NCI-H510A (cell line): ENCODE results near the gene ARHGAP4.

ENCODE experiments used
- DNase-seq: peaks from one replicate; lab custom pipeline; 2025; lab: John Stamatoyannopoulos, UW

ARHGAP4 gene

DNA sequence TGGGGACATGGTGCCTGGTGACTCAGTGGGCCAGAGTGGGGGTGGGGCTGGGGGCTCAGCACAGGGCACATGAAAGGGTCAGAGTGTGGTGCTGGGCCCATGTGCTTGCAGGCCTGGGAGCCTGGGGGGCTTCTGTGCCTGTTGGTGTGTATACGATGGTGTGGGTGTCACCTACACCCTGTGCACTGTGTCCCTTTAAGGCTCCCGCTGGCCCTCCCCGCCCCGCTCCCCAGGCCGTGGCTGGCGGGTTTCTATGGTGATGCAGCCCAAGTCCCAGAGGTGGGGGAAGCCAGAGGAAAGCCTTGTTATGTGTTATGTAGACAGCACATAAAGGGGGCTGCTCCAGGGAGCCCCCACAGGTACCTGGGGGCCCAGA, 45.6 kb downstream of the ARHGAP4 start:
- no peak for DNase-seq

DNA sequence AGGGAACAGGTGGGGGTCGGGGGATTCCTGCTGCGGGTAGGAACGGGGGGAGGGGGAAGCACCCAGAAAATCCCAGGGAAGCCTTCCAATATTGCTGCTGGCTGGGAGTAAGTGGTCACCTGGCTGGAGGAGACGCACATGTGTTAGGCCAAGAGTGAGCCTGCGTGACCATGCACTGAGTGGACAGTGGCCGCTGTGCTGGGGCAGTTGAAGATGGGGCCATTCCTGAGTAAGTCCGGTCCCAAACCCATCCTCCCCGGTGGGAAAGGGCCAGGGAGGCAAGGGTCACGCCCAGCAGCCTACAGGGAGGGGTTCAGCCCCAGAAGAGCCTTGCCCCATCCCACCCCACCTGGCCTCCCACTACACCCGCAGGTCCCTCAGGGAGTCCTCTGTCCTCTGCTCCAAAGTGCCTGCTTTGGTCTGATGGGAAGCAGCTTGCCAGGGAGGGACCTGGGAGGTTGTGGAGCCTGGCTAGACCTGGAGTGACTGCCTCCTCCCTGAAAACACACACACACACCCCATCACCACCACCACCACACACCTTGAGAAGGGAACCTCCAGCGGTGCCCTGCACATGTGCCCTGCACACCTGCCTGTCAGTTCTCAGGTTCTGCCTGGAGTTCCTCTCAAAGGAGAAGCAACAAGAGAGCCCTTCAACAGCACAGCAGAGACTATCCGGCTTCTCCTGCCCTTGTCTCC, 46.2 kb downstream of the ARHGAP4 start:
- DNase-seq, result no peak

DNA sequence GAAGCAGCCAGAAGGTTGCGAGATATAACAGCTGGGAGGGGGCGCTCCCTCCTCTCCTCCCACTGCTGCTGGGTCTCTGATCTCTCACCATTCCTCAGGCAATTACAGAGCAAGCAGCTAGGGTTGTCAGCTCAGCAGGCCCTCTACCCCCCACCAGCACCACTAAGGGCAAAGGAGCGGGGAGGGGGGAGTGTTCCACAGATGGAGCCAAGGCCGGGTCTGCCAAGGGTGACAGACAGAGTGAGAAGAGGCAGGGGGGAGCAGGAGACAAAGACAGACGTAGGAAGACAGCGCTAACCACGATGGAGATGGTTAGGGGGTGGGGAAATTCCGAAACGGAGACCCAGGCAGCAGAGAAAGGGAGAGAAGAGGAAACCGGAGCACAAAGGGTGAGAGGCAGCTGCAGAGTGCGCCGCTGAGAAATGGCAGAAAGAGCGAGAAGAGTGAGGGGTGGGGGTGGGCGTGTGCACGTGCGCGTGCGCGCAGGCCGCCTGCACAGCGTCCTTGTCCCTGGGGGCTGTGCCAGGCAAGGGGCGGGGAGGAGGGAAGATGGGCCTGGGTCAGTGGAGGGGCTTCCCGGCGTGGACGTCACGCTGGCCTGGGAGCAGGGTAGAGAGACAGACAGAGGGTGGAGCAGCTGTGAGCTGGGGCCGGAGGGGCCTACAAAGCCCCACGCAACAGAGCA, 47.0 kb downstream of the ARHGAP4 start:
- no peak for DNase-seq

DNA sequence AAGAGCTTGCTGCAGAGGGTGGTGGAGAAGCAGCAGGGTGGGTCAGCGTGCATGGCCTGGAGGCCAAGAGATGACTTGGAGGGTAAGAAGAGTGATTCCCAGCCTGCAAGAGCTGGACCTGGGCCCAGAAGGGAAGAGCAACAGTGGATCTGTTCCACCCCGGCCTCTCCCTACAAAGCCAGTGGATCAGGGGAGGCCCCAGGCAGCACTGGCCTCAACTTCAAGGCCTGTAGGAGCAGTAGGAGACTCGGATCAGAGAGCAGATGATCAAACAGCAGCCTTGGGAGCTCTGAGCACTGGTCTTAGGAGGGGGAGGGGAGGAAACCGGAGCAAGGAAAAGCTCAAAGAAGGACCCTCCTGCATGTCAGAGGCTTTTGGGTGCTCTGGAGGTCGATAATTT, 47.7 kb downstream of the ARHGAP4 start:
- no peak for DNase-seq

DNA sequence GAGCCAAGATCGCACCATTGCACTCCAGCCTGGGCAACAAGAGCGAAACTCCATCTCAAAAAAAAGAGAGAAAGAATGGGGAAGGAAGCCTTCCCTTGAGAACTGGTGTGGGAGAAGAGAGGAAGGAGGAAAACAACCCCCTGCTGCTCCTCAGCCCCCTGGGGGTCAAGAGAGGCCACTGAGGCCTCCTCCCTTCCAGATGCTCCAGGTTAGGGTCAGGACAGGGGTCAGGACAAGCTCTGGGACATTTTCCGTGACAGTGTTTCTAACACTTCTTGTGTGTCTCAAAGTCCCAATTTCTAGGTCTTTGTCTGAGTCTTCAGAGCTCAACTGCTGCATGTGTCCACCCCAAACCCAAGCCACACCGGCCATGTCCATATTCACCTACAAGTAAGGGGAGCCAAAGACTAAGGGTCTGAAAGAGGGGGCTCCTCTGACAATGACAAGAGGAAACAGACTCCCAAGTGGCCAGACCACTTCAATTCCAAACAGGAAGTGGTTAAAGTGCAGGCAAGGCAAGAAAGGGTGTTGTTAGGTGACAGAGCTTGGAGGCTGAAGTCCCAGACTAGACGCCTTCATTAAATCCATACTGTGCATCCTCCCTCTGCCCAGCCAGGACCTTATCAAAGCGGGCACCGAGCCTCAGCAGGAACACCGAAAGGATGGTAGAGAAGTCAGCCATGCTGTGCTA, 48.3 kb downstream of the ARHGAP4 start:
- no peak for DNase-seq

DNA sequence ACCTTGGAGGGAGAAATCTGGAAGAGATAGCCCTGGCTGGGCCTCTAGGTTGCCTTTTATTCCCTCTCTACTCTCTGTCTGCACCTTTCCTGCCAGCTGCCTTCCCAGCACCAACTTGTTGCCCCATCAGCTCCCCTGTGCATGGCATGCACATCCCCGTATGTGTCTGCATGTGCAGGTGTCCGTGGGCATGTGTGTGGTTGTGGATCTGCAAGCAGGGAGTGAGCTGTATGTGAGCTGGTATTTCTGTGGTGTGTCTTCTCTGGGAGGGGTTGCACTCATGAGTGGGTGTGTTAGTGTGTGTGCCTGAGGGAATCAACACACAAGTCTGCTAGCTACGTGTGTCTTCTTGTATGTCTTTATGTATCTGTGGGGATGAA, 50.0 kb downstream of the ARHGAP4 start:
- DNase-seq, result no peak

DNA sequence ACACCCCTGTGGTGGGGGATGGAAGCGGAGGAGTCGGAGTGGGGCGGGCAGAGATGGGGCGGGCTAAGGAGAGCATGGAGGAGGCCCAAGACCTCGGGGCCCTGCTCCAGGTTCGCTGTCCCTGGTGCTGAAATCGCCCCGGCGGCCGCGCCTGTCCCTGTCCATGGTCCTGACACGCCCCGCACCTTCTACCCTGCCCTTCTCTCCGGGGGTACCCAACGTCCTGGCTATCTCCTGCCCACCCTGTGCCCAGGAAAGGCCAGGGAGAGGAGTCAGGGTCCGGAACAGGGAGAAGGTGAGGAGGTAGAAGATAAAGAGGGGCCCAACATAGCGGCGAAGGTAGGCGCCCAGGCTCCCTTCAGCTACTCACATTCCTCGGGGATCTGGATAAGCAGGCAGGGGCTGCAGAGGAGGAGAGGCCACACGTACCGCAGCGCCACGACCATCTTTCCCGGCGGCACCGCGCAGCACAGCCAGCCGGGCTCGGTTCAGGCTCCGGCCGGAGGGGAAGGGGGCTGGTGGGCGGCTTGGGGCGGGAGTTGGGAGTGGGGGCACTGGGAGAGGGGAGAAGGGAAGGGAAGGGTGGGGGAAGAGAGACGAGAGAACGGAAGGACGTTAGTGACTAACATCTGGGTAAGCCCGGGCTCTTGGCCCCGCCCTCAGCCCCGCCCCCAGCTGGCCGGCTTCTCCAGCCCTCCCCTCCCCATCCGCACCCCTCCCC, 50.5 kb downstream of the ARHGAP4 start:
- DNase-seq, result no peak

DNA sequence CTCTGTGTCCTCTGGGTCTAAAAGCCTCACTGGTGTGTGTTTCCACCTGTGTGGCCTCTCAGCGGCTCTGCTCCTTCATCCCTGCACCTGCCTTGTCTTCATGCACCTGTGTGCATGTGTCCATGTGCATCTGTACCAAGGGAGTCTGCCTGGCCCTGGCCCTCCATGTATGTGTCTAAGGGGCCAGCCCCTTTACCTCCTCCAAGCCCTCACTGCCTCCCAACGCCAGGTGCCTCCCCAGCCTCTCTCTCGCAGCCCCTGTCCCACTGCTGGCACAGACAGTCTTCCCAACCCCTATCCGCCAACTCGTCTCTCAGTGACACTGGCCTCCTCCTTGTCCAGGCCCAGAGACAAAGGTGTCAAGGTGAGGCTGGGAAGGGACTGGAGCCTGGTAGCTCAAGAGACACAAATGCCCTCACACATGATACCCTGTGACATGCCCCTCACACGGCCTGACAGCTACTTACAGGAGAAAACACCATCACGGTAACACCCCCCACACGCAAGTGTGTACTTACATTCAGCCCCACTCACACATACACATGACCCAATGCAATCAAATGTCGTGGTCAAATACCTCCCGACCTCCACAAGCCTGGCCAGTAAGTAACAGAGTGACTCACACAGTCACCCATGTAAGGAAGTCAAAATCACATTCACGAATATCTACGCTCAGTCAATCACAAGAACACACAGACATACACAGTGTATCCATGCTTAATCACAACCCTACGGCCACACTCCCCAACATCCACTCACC, 51.5 kb downstream of the ARHGAP4 start:
- DNase-seq, result no peak

DNA sequence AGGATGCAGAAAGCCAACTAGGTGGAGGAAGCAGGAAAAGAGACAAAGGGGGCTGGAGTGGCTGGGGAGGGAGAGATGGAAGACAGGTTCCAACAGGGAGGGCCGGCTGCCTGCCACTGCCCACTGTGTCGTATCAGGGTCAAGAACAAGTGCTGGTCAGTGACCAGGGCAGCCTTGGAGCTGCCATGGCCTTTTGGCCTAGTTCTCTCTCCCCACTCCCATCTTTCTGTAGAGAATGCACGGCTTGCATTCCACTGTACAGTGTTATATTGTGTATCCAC, 52.0 kb downstream of the ARHGAP4 start:
- no peak for DNase-seq

DNA sequence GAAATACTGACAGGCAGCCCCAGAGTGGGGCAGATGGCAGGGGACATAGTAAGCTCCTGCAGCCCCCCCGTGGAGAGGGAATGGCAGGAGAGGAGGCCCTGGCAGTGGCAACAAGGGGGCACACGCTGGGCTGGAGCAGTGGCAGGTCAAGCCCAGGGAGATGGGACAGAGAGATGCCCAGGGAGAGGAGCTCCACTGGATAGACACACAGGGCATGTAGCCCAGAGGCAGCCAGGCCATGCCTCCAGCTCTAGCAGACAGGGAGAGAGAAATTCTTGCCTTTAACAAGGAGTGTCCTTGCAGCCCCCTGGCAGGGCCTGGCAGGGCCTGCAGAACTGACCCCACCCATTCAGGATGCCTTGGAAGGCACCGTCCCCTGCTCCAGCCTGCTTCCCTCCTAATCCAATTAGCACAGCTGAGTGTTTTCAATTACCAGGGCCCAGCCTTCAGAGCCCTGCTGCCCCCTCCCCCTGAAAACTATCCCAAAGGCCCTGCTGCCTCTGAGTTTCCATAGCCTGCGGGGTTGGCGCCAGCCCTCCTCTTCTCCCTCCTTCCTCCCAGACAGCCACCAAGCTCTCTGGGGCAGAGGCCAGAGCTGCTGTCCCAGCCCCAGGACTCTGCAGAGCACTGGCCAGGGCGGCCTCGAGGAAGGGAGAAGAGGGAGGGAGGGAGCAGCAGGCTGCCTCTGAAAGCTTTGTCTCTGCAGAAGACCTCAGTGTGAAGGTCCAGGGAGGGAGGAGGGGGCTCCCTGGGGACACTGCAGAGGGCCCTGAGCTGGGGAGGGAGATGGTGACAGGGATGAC, 52.6 kb downstream of the ARHGAP4 start:
- no peak for DNase-seq

DNA sequence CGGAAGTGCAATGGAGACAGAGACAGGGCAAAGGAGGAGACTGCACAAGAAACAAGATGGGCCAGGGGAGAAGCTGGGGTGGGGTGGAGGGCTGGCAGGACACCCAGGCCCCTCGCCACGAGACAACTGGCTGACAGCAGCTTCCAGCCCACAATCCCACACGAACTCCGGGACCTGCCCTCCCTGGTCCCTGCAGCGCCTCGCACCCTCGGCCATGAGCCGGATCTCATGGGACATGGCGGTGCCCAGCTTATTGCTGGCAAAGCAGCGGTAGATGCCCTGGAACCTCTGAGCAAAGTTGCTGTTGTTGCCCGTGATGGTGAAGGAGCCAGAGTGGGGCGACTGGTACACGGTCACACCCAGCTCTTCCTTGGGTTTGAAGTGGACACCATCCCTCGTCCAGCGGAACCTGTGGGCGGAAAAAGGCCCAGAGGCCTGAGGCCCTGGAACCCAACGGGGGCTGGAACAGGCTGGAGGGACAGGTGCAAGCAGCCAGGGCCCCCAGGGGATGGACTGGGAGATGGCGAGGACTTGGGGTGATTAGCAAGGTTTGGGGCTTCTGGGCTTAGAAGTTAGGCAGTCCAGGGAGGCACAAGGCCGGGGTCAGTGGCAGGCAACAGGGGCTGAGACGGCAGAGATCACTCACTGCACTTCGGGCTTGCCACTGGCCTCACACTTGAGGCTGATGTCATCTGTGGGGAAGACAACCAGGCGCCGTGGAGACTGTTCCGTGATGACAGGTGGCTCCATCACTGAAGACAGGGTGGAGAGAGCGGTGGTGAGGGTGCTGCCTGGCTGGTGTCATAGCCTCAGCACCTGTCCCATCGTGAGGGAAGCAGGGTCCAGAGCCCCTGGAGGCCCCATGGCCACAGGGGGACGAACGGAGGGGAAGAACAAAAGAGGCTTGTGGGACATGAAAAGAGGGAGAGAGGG, 53.9 kb downstream of the ARHGAP4 start:
- no peak for DNase-seq

DNA sequence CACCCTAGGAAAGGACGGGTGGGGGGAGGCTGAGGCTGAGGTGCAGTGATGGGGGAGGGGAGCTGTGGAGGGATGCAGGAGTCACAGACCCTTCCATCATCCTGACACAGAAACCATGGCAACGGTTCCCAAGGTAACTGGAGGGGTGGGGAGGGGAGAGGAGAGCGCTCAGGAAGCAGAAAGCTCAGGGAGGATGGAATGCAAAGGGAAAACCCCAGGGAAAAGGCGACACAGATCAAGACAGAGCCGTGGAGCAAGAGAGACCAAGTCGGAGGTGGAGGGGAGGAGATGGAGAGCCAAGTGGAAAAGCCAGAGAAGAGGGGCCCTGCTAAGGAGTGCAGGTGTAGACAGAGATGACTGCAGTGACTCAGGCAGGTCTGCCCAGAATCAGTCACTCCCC, 54.6 kb downstream of the ARHGAP4 start:
- DNase-seq, result no peak

DNA sequence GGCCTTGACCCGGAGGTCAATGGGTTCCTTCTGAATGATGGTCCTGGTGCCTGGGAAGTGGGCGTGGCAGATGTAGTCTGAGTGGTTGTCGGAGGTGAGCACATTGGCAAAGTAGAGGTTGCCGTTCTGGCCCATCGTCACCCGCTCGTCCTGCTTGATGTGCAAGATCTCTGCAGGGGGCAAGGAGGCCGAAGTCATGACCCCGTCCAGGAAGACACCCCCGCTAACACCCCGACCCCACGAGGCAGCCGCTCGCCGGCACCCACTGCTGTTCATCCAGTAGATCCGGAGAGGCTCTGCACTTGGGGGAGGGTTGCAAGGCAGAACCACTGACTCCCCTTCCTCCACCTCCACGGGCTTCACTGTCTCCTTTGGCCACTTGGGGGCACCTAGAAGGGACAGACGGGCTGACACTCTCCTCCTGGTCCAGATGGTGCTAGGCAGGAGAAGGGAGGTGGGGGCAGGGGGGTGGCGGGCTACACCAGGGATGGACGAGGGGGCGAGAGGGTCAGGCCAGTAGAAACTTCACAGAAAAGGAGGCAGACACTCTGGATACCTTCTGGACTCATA, 55.2 kb downstream of the ARHGAP4 start:
- no peak for DNase-seq

DNA sequence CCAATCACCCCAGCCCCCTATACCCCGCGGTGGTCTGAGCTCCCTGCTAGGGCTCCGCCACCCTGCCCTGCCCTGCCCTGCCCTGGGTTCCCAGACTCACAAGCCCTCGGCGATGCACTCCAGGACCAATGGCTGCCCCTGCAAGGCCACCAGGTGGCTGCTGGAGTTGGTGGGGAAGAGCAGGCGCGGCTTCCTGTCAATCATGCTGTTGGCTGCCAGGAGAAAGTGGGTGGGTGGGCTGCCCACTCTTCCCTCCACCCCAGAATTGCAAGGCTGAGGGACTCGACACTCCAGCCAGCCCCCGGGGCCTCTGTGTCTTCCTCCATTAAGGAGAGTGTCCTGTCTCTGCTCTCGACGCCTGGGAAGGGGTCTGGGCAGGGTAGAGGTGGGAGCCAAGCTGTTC, 55.8 kb downstream of the ARHGAP4 start:
- DNase-seq, result no peak

DNA sequence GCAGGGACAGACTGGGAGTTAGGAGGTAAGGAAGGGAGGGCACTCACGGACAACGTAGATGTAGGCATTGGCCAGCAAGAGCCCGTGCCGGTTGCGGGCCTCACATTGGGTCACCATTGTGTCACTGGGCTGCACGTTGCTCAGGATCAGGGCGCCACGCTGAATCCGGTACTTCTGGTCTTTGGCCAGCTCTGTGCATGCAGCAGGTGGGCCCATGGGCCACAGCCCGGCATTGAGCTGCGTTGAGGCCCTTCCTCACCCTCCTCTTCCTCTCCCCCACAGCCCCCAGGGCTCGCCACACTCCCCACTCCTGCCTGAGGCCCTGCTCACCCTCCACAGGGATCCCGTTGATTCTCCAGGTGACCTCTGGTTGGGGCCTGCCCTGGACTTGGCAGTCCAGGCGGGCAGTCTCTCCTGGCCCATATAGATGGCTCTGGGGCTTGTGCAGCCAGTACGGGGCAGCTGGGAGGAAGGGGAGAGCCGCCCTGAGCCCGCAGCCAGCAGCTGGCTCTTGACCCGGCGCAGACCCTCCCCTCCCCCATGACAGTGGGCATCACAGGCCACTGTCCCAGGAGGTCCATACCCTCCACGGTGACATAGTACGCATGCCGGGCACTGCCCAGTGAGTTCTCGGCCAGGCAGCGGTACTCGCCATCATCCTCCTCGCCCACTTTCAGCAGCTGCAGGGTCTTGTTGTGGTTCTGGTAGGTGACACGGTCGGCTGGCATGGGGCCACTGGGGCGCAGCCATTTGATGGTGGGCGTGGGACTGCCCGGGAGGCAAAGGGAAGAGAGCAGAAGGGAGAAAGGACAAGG, 56.4 kb downstream of the ARHGAP4 start:
- no peak for DNase-seq

DNA sequence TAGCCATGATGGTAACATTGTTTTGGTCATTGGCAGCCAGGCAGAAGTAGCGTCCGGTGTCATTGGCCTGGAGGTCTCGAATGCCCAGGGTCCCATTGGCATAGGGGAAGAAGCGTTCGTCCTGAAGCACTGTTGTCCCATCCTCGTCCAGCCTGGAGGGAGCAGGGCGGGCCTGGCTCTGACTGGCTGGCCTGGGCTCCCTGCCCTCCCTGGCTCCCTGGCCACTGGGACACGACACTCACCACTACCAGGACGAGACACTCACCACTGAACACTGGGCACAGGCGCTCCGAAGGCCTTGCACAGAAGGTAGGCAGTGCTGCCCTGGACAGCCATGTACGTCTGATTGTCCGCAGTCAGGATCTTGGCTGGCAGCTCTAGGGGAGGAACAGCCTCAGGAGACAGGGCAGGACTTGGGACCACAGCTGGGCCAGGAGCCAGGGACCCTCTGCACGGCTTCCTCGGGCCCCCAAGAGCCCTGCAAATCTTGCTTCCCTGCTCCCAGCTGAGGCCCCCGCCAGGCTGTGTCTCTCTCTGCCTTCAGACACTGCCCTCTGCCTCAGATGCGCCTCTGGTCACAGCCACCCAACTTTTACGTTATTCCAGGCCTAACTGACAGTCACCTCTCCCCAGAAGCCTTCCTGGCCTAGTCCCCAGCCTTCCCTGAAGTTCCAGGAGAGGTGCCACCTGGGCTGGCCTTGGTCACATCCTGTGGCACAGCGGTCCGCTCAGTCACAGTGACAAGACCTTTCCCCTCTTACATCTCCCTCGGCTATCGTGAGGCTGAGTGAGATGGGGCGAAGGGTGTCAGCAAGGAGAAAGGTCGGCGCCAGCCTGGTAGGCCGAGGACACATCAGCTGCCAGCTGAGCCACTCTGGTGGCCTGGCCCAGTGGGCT, 57.2 kb downstream of the ARHGAP4 start:
- DNase-seq, result no peak

DNA sequence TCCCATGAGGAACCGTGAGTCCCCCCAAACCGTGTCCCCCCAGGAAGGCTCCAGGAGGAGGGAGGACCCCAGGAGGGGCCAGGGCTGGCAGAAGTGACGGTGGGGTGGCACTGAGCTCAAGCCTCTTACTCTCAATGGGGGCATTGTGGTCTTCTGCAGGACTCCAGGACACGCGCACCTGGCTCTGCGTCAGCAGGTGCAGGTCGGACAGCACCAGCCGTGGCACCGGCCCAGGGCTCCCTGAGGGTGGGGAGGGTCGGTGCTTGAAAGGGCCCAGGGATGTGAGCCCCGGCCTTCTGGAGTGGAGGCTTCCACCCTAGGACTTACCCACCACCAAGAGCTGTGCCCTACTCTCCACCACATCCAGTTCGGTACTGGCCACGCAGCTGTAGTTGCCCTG, 58.4 kb downstream of the ARHGAP4 start:
- no peak for DNase-seq

DNA sequence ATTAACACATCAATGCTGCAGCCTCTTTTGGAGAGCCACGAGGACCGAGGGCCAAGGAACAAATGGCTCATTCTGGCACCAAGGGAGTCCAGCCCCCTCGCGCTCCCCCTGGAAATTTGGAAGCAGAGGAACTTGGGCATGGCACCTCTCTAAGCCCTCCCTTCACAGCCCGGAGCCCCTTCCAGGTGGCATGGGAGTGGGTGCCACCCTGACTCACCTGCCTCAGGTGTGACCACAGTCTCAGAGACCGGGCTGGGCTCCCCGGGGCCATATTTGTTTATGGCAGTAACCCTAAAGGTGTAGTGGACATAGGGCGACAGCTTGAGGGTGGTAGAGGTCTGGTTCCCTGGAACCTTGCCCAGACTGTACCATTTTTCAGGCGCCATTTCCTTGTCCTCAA, 58.9 kb downstream of the ARHGAP4 start:
- no peak for DNase-seq
